ENCODE results near the gene SMTNL1. TPM values are rescaled to one million over a fixed set of nuclear protein-coding genes. Genes with fewer than 3 reads are reported as not detected.

Gene SMTNL1
- polyA plus RNA-seq, 1 of the 3 experiments (the other 2 are of a cell fraction), result not detected

DNA sequence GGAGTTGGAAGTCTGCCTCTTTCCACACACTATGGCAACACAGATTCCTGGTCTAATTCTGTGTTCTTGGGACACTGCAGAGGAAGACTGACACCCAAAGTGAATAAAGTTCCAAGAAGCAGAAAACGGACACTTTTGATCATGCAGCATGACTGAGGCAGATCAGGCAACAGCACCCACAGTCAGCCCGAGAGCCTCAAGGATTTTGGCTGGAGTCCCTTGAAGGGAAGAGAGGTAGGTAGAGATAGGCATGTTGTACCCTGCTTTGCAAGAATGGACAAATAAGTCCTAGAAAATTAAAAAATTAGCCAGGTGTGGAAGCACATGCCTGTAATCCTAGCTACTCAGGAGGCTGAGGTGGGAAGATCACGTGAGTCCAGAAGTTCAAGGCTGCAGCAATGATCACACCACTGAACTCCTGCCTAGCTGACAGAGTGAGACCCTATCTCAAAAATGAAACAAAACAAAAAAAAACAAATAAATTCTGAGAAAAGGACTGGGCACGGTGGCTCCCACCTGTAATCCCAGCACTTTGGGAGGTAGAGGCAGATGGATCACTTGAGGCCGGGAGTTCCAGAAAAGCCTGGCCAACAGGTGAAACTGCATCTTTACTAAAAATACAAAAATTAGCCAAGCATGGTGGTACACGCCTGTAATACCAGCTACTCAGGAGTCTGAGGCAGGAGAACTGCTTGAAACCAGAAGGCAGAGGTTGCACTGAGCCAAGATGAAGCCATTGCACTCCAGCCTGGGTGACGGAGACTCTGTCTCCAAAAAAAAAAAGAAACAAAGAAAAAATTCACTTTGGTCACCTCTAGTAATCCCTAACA is 28.8 kb upstream of the SMTNL1 start:
- no peaks in the 10 kb centered on the region for H3K79me2 ChIP-seq (ENCODE audit: insufficient read depth)
- DNase-seq, result no peak
- no peak overlapping the region for H3K27ac ChIP-seq (ENCODE audit: low read depth in 2 of 2, low read length in 1 of 2)
- no peaks in the 10 kb centered on the region for H3F3A ChIP-seq (replicated peaks; ENCODE audit: insufficient read depth)
- H3K36me3 ChIP-seq (replicated peaks in 1 of 2; ENCODE audit: control insufficient read depth in 1 of 2, insufficient read depth in 2 of 2, low read length in 1 of 2), result no peaks in the 10 kb centered on the region
- no peaks in the 10 kb centered on the region for H3K27me3 ChIP-seq (ENCODE audit: insufficient read depth)
- no peaks in the 10 kb centered on the region for H4K20me1 ChIP-seq (ENCODE audit: insufficient read depth)
- H3K4me1 ChIP-seq (ENCODE audit: control insufficient read depth in 1 of 2, insufficient read depth in 2 of 2, low read depth in 1 of 2, low read length in 1 of 2), result peaks cover 0 to 1% of the 10 kb centered on the region in 2 experiments; a peak in 1 of 4 replicates
- TF ChIP-seq, protein P1, sequence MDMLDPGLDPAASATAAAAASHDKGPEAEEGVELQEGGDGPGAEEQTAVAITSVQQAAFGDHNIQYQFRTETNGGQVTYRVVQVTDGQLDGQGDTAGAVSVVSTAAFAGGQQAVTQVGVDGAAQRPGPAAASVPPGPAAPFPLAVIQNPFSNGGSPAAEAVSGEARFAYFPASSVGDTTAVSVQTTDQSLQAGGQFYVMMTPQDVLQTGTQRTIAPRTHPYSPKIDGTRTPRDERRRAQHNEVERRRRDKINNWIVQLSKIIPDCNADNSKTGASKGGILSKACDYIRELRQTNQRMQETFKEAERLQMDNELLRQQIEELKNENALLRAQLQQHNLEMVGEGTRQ (IDR thresholded peaks at IDR 0.05; ENCODE audit: borderline replicate concordance, low read depth, low read length), result no peak
- no peak for TF ChIP-seq NRF1 (IDR thresholded peaks at IDR 0.05; ENCODE audit: low read depth, low read length)
- no peak for TF ChIP-seq RCOR1 (IDR thresholded peaks at IDR 0.05; ENCODE audit: low read length)
- TF ChIP-seq GABPA (IDR thresholded peaks at IDR 0.05; ENCODE audit: low read depth), result no peak
- no peak for TF ChIP-seq MEF2A (IDR thresholded peaks at IDR 0.05; ENCODE audit: borderline replicate concordance, low read depth)
- TF ChIP-seq EP300 (IDR thresholded peaks at IDR 0.05; ENCODE audit: borderline replicate concordance in 1 of 2, low read depth in 1 of 2, low read length in 1 of 2), result no peak
- no peak overlapping the region for H3K4me3 ChIP-seq (ENCODE audit: low read depth in 2 of 2, low read length in 1 of 2)
- POLR2A ChIA-PET, result interaction anchor here (0.6 kb wide), 1 partner anchor 9 kb away, joined by 3 read pairs; no protein-coding TSS in a partner anchor
- no peak overlapping the region for H3K4me2 ChIP-seq
- H3K9me3 ChIP-seq, result no peaks in the 10 kb centered on the region
- H3K9me2 ChIP-seq, result no peaks in the 10 kb centered on the region
- CTCF ChIA-PET, result interaction anchor here (1.1 to 8.5 kb wide), 2 partner anchors 16 to 19 kb away, joined by 5 to 73 read pairs; no protein-coding TSS in a partner anchor
- H2AFZ ChIP-seq (ENCODE audit: low read depth), result no peak overlapping the region
- H3K9ac ChIP-seq, result no peak overlapping the region
- WGBS (ENCODE audit: low lambda C conversion rate), result 80% methylated on average over 7 of the region's 7 CpGs

DNA sequence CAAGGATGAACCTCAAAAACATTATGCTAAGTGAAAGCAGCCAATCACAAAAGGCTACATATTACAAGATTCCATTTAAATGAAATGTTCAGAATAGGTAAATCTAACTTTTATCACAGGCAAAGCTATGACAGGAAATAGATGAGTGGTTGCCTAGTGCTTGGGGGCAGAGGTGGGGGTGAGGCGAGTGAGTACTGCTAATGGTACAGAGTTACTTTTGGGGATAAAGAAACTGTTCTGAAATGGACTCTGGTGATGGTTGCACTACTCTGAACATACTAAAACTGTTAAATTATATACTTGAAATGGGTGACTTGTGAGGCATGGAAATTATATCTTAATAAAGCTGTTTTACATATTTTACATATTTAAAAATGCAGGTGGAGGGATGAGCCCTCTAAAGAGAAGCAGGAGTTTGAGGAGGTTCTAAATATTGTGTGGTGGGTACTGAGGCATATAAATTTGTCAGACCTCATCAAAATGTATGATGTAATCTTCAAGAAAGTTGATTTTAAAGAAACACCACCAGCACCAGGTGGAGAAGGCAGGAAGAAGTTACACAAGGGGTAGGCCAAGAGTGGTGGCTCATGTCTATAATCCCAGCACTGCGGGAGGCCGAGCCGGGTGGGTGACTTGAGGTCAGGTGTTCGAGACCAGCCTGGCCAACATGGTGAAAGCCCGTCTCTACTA is 25.5 kb upstream of the SMTNL1 start:
- no peak for DNase-seq
- ChIA-PET CTCF (interaction anchor here (1.2 to 2.4 kb wide), 4 partner anchors 15 to 268 kb away, joined by 3 to 19 read pairs (median 6); no protein-coding TSS in a partner anchor), POLR2A (no interaction called here)
- Histone ChIP-seq H3K9me2 (no peaks in the 10 kb centered on the region), H3K36me3 (replicated peaks in 1 of 2; ENCODE audit: control insufficient read depth in 1 of 2, insufficient read depth in 2 of 2, low read length in 1 of 2) (no peaks in the 10 kb centered on the region), H3F3A (replicated peaks; ENCODE audit: insufficient read depth) (no peaks in the 10 kb centered on the region), H2AFZ (ENCODE audit: low read depth) (no peak overlapping the region), H3K9me3 (no peaks in the 10 kb centered on the region), H3K27me3 (ENCODE audit: insufficient read depth) (no peaks in the 10 kb centered on the region), H4K20me1 (ENCODE audit: insufficient read depth) (no peaks in the 10 kb centered on the region), H3K4me3 (ENCODE audit: low read depth in 2 of 2, low read length in 1 of 2) (no peak overlapping the region), H3K9ac (no peak overlapping the region), H3K4me1 (ENCODE audit: control insufficient read depth in 1 of 2, insufficient read depth in 2 of 2, low read depth in 1 of 2, low read length in 1 of 2) (peaks cover 0 to 9% of the 10 kb centered on the region in 2 experiments; a peak in 1 of 4 replicates), H3K4me2 (no peak overlapping the region), H3K79me2 (ENCODE audit: insufficient read depth) (no peaks in the 10 kb centered on the region), H3K27ac (ENCODE audit: low read depth in 2 of 2, low read length in 1 of 2) (no peak overlapping the region)
- TF ChIP-seq TCF12 (IDR thresholded peaks at IDR 0.05) (no peak), ELF1 (IDR thresholded peaks at IDR 0.05) (no peak), RCOR1 (IDR thresholded peaks at IDR 0.05; ENCODE audit: low read length) (no peak), TEAD4 (IDR thresholded peaks at IDR 0.05; ENCODE audit: borderline replicate concordance, insufficient read depth) (no peak), JUND (IDR thresholded peaks at IDR 0.05) (no peak), GABPA (IDR thresholded peaks at IDR 0.05; ENCODE audit: low read depth) (no peak), YY1 (IDR thresholded peaks at IDR 0.05; ENCODE audit: low read depth) (no peak), MXI1 (IDR thresholded peaks at IDR 0.05; ENCODE audit: low read depth, low read length) (no peak), GATA2 (CRISPR knock-in tag; IDR thresholded peaks at IDR 0.05) (no peak)
- TF ChIP-seq, protein P2, sequence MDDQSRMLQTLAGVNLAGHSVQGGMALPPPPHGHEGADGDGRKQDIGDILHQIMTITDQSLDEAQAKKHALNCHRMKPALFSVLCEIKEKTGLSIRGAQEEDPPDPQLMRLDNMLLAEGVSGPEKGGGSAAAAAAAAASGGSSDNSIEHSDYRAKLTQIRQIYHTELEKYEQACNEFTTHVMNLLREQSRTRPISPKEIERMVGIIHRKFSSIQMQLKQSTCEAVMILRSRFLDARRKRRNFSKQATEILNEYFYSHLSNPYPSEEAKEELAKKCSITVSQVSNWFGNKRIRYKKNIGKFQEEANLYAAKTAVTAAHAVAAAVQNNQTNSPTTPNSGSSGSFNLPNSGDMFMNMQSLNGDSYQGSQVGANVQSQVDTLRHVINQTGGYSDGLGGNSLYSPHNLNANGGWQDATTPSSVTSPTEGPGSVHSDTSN (IDR thresholded peaks at IDR 0.05), result no peak
- TF ChIP-seq, protein P3, sequence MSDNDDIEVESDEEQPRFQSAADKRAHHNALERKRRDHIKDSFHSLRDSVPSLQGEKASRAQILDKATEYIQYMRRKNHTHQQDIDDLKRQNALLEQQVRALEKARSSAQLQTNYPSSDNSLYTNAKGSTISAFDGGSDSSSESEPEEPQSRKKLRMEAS (IDR thresholded peaks at IDR 0.05; ENCODE audit: low read depth), result no peak
- TF ChIP-seq, protein P1 (IDR thresholded peaks at IDR 0.05; ENCODE audit: borderline replicate concordance, low read depth, low read length), result no peak
- TF ChIP-seq, protein P4, sequence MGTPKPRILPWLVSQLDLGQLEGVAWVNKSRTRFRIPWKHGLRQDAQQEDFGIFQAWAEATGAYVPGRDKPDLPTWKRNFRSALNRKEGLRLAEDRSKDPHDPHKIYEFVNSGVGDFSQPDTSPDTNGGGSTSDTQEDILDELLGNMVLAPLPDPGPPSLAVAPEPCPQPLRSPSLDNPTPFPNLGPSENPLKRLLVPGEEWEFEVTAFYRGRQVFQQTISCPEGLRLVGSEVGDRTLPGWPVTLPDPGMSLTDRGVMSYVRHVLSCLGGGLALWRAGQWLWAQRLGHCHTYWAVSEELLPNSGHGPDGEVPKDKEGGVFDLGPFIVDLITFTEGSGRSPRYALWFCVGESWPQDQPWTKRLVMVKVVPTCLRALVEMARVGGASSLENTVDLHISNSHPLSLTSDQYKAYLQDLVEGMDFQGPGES (IDR thresholded peaks at IDR 0.05; ENCODE audit: low read depth, low read length), result no peak
- WGBS (ENCODE audit: low lambda C conversion rate), result 95% methylated on average over 6 of the region's 6 CpGs

Data from SK-N-SH (cell line).